WTC11 (cell line): ENCODE measurements around the gene NR2E3. TPM values are rescaled to one million over a fixed set of nuclear protein-coding genes. Genes with fewer than 3 reads are reported as not detected.

Source experiments
- ATAC-seq: fragments of 200-7000 bp; cut with Tn5 transposase; 2 replicates; pipeline ENCODE4 v1.10.0; 2021; ENCODE audit warnings: mild to moderate bottlenecking, moderate library complexity
- CTCF ChIA-PET: fragments of 300-600 bp; sonication (Branson Sonifier 250); formaldehyde crosslinking; loops from one replicate; lab custom pipeline; 2021; ENCODE audit warnings: antibody characterized with exemption; lab: Charles Lee
- POLR2A ChIA-PET: fragments of 350-600 bp; sonication (Branson Sonifier 250); formaldehyde crosslinking; loops from one replicate; lab custom pipeline; 2021; ENCODE audit warnings: antibody characterized with exemption; lab: Charles Lee
- DNase-seq: peaks from one replicate; pipeline ENCODE4 v3.0.0; 2021; ENCODE audit warnings: low spot score
- H3K27ac Mint-ChIP-seq: 2 replicates; pipeline ENCODE4 v1.8.0; 2021; ENCODE audit warnings: mixed read lengths
- H3K27me3 Mint-ChIP-seq: 2 replicates; pipeline ENCODE4 v1.8.0; 2021; ENCODE audit warnings: low read depth, mild to moderate bottlenecking, moderate library complexity, mixed read lengths
- H3K36me3 Mint-ChIP-seq: 2 replicates; pipeline ENCODE4 v1.8.0; 2021; ENCODE audit warnings: mixed read lengths
- H3K4me1 Mint-ChIP-seq: 2 replicates; pipeline ENCODE4 v1.8.0; 2022; ENCODE audit warnings: mixed read lengths
- H3K4me3 Mint-ChIP-seq: 2 replicates; pipeline ENCODE4 v1.8.0; 2021; ENCODE audit warnings: mild to moderate bottlenecking, moderate library complexity, mixed read lengths
- H3K9me3 Mint-ChIP-seq: 2 replicates; pipeline ENCODE4 v1.8.0; 2021; ENCODE audit warnings: mixed read lengths
- ELF4 ChIP-seq: sonication (generic); formaldehyde crosslinking; IDR thresholded peaks from 2 replicates; pipeline ENCODE4 v1.8.1; 2022; ENCODE audit warnings: low read depth, mild to moderate bottlenecking, moderate library complexity, missing genetic modification reagents
- FOXJ3 ChIP-seq: sonication (generic); formaldehyde crosslinking; IDR thresholded peaks from 2 replicates; pipeline ENCODE4 v1.9.0; 2021; ENCODE audit warnings: missing genetic modification reagents, mild to moderate bottlenecking, borderline replicate concordance
- GRHL2 ChIP-seq: fragments of 250-450 bp; sonication (Bioruptor Pico); IDR thresholded peaks from 2 replicates; pipeline ENCODE4 v1.8.0; 2022; ENCODE audit warnings: mild to moderate bottlenecking, moderate library complexity; ENCODE audit not compliant: insufficient replicate concordance, severe bottlenecking
- IRF2 ChIP-seq: sonication (generic); formaldehyde crosslinking; IDR thresholded peaks from 2 replicates; pipeline ENCODE4 v1.8.0; 2022; ENCODE audit warnings: low read depth, missing genetic modification reagents, borderline replicate concordance
- JUN ChIP-seq: sonication (generic); formaldehyde crosslinking; IDR thresholded peaks from 2 replicates; pipeline ENCODE4 v1.8.0; 2023; ENCODE audit warnings: mild to moderate bottlenecking, missing genetic modification reagents
- MYBL2 ChIP-seq: sonication (generic); formaldehyde crosslinking; IDR thresholded peaks from 2 replicates; pipeline ENCODE4 v1.8.1; 2023; ENCODE audit warnings: mild to moderate bottlenecking, moderate library complexity, missing genetic modification reagents
- NFATC4 ChIP-seq: fragments of 250-450 bp; sonication (Bioruptor Pico); IDR thresholded peaks from 2 replicates; pipeline ENCODE4 v1.9.0; 2021; ENCODE audit warnings: mild to moderate bottlenecking
- NFE2L1 ChIP-seq: sonication (generic); formaldehyde crosslinking; IDR thresholded peaks from 2 replicates; pipeline ENCODE4 v1.8.1; 2023; ENCODE audit warnings: missing genetic modification reagents
- SOX15 ChIP-seq: fragments of 250-450 bp; sonication (Bioruptor Pico); IDR thresholded peaks from 2 replicates; pipeline ENCODE4 v1.9.0; 2021; ENCODE audit warnings: mild to moderate bottlenecking
- TEAD4 ChIP-seq: sonication (generic); formaldehyde crosslinking; IDR thresholded peaks from 2 replicates; pipeline ENCODE4 v1.8.0; 2022; ENCODE audit warnings: mild to moderate bottlenecking, missing genetic modification reagents
- total RNA-seq: library from RNA; stranded (reverse); gene quantifications from 3 replicates; pipeline ENCODE4 v1.2.3, GENCODE V29; 2021
- TF ChIP-seq, protein P1 (sequence below): sonication (generic); formaldehyde crosslinking; IDR thresholded peaks from 2 replicates; pipeline ENCODE4 v1.8.1; 2023; ENCODE audit warnings: mild to moderate bottlenecking, missing genetic modification reagents, moderate library complexity
- TF ChIP-seq, protein P2 (sequence below): fragments of 250-450 bp; sonication (Bioruptor Pico); IDR thresholded peaks from 2 replicates; pipeline ENCODE4 v1.8.0; 2021; ENCODE audit warnings: mild to moderate bottlenecking
- TF ChIP-seq, protein P3 (sequence below): sonication (generic); formaldehyde crosslinking; IDR thresholded peaks from 2 replicates; pipeline ENCODE4 v1.8.1; 2022; ENCODE audit warnings: low read depth, missing genetic modification reagents, borderline replicate concordance
- TF ChIP-seq, protein P4 (sequence below): fragments of 250-450 bp; sonication (Bioruptor Pico); IDR thresholded peaks from 2 replicates; pipeline ENCODE4 v2.1.2; 2022; ENCODE audit warnings: mild to moderate bottlenecking, moderate library complexity
- TF ChIP-seq, protein P5 (sequence below): fragments of 200-600 bp; IDR thresholded peaks from 2 replicates; pipeline ENCODE4 v1.8.0; 2022; ENCODE audit warnings: antibody characterized with exemption
- TF ChIP-seq, protein P6 (sequence below): sonication (generic); formaldehyde crosslinking; IDR thresholded peaks from 2 replicates; pipeline ENCODE4 v1.8.0; 2023; ENCODE audit warnings: mild to moderate bottlenecking, missing genetic modification reagents
- TF ChIP-seq, protein P7 (sequence below): sonication (generic); formaldehyde crosslinking; IDR thresholded peaks from 2 replicates; pipeline ENCODE4 v1.8.1; 2023; ENCODE audit warnings: mild to moderate bottlenecking, missing genetic modification reagents
- TF ChIP-seq, protein P8 (sequence below): sonication (generic); formaldehyde crosslinking; IDR thresholded peaks from 2 replicates; pipeline ENCODE4 v1.8.1; 2022; ENCODE audit warnings: low read depth, mild to moderate bottlenecking, moderate library complexity, missing genetic modification reagents, borderline replicate concordance

The NR2E3 gene
- total RNA-seq, 1 experiment from 2014 or later: 1.4 TPM

DNA sequence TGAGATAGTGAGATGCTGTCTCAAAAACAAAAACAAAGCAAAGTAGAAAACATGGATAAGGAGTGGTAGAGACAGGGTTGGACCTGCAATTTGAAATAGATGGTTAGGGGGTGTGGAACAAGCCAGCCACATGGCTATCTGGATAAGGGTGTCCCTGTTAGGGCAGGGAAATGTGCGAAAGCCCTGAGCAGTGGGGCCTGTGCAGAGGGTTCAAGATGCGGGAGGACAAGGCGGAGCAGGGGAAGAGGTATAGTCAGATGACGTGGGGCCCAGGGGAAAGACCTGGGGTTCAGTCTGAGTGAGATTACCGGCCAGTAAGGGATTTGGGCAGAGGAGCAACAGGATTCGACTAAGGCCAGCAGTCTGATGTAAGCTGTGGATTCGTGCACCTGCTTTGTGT lies 18.4 kb upstream of the NR2E3 start:
- POLR2A ChIA-PET: no interaction called here
- Mint-ChIP-seq H3K4me3 (no peak overlapping the region), H3K4me1 (no peaks in the 10 kb centered on the region), H3K9me3 (no peaks in the 10 kb centered on the region), H3K36me3 (no peaks in the 10 kb centered on the region; the same call in 1 of the 2 replicates), H3K27ac (no peak overlapping the region), H3K27me3 (no peaks in the 10 kb centered on the region; the same call in 1 of the 2 replicates)
- ATAC-seq: no peak
- DNase-seq: no peak
- TF ChIP-seq NFATC4 (CRISPR knock-in tag): no peak
- TF ChIP-seq, protein P1, sequence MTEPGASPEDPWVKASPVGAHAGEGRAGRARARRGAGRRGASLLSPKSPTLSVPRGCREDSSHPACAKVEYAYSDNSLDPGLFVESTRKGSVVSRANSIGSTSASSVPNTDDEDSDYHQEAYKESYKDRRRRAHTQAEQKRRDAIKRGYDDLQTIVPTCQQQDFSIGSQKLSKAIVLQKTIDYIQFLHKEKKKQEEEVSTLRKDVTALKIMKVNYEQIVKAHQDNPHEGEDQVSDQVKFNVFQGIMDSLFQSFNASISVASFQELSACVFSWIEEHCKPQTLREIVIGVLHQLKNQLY (CRISPR knock-in tag): no peak
- TF ChIP-seq, protein P2, sequence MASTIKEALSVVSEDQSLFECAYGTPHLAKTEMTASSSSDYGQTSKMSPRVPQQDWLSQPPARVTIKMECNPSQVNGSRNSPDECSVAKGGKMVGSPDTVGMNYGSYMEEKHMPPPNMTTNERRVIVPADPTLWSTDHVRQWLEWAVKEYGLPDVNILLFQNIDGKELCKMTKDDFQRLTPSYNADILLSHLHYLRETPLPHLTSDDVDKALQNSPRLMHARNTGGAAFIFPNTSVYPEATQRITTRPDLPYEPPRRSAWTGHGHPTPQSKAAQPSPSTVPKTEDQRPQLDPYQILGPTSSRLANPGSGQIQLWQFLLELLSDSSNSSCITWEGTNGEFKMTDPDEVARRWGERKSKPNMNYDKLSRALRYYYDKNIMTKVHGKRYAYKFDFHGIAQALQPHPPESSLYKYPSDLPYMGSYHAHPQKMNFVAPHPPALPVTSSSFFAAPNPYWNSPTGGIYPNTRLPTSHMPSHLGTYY (CRISPR knock-in tag): no peak
- TF ChIP-seq, protein P3, sequence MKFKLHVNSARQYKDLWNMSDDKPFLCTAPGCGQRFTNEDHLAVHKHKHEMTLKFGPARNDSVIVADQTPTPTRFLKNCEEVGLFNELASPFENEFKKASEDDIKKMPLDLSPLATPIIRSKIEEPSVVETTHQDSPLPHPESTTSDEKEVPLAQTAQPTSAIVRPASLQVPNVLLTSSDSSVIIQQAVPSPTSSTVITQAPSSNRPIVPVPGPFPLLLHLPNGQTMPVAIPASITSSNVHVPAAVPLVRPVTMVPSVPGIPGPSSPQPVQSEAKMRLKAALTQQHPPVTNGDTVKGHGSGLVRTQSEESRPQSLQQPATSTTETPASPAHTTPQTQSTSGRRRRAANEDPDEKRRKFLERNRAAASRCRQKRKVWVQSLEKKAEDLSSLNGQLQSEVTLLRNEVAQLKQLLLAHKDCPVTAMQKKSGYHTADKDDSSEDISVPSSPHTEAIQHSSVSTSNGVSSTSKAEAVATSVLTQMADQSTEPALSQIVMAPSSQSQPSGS (CRISPR knock-in tag): no peak
- TF ChIP-seq SOX15: no peak
- TF ChIP-seq GRHL2 (CRISPR knock-in tag): no peak
- TF ChIP-seq IRF2 (CRISPR knock-in tag): no peak
- TF ChIP-seq, protein P4, sequence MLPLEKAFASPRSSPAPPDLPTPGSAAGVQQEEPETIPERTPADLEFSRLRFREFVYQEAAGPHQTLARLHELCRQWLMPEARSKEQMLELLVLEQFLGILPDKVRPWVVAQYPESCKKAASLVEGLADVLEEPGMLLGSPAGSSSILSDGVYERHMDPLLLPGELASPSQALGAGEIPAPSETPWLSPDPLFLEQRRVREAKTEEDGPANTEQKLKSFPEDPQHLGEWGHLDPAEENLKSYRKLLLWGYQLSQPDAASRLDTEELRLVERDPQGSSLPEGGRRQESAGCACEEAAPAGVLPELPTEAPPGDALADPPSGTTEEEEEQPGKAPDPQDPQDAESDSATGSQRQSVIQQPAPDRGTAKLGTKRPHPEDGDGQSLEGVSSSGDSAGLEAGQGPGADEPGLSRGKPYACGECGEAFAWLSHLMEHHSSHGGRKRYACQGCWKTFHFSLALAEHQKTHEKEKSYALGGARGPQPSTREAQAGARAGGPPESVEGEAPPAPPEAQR: no peak
- TF ChIP-seq MYBL2: no peak
- no peak for TF ChIP-seq ELF4 (CRISPR knock-in tag)
- TF ChIP-seq FOXJ3 (CRISPR knock-in tag): no peak
- TF ChIP-seq, protein P5, sequence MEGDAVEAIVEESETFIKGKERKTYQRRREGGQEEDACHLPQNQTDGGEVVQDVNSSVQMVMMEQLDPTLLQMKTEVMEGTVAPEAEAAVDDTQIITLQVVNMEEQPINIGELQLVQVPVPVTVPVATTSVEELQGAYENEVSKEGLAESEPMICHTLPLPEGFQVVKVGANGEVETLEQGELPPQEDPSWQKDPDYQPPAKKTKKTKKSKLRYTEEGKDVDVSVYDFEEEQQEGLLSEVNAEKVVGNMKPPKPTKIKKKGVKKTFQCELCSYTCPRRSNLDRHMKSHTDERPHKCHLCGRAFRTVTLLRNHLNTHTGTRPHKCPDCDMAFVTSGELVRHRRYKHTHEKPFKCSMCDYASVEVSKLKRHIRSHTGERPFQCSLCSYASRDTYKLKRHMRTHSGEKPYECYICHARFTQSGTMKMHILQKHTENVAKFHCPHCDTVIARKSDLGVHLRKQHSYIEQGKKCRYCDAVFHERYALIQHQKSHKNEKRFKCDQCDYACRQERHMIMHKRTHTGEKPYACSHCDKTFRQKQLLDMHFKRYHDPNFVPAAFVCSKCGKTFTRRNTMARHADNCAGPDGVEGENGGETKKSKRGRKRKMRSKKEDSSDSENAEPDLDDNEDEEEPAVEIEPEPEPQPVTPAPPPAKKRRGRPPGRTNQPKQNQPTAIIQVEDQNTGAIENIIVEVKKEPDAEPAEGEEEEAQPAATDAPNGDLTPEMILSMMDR: no peak
- TF ChIP-seq NFE2L1: no peak
- TF ChIP-seq, protein P6, sequence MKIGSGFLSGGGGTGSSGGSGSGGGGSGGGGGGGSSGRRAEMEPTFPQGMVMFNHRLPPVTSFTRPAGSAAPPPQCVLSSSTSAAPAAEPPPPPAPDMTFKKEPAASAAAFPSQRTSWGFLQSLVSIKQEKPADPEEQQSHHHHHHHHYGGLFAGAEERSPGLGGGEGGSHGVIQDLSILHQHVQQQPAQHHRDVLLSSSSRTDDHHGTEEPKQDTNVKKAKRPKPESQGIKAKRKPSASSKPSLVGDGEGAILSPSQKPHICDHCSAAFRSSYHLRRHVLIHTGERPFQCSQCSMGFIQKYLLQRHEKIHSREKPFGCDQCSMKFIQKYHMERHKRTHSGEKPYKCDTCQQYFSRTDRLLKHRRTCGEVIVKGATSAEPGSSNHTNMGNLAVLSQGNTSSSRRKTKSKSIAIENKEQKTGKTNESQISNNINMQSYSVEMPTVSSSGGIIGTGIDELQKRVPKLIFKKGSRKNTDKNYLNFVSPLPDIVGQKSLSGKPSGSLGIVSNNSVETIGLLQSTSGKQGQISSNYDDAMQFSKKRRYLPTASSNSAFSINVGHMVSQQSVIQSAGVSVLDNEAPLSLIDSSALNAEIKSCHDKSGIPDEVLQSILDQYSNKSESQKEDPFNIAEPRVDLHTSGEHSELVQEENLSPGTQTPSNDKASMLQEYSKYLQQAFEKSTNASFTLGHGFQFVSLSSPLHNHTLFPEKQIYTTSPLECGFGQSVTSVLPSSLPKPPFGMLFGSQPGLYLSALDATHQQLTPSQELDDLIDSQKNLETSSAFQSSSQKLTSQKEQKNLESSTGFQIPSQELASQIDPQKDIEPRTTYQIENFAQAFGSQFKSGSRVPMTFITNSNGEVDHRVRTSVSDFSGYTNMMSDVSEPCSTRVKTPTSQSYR: no peak
- no peak for TF ChIP-seq TEAD4 (CRISPR knock-in tag)
- CTCF ChIA-PET: interaction anchor here (0.6 to 1.4 kb wide), 2 partner anchors 8 to 10 kb away, joined by 3 to 4 read pairs; no protein-coding TSS in a partner anchor

DNA sequence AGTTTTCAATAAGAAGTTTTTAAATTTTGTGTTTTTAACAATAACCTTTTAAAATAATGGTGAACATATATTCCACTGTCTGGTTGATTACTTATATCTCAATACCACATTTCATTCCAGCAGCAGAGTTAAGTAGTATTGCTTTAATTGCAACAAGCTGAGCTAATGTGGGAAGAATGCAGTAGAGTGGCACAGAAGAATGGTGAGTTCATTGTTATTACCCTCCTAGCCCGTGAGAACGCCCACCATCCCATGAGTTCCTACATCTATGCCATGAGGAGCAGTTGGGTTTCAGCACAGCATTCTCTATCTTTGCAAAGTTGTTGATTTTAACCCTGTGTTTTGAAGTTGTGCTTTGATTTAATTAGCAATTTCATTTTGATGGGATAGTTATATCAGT lies 17.8 kb upstream of the NR2E3 start:
- no peaks in the 10 kb centered on the region for H3K9me3 Mint-ChIP-seq
- no peak overlapping the region for H3K27ac Mint-ChIP-seq
- H3K36me3 Mint-ChIP-seq: no peaks in the 10 kb centered on the region; the same call in 1 of the 2 replicates
- DNase-seq (no peak), ATAC-seq (no peak)
- H3K4me1 Mint-ChIP-seq: no peaks in the 10 kb centered on the region
- no peak overlapping the region for H3K4me3 Mint-ChIP-seq
- CTCF ChIA-PET: interaction anchor here (1.4 kb wide), 1 partner anchor 9 kb away, joined by 3 read pairs; no protein-coding TSS in a partner anchor
- POLR2A ChIA-PET: no interaction called here
- TF ChIP-seq JUN: no peak
- TF ChIP-seq, protein P7, sequence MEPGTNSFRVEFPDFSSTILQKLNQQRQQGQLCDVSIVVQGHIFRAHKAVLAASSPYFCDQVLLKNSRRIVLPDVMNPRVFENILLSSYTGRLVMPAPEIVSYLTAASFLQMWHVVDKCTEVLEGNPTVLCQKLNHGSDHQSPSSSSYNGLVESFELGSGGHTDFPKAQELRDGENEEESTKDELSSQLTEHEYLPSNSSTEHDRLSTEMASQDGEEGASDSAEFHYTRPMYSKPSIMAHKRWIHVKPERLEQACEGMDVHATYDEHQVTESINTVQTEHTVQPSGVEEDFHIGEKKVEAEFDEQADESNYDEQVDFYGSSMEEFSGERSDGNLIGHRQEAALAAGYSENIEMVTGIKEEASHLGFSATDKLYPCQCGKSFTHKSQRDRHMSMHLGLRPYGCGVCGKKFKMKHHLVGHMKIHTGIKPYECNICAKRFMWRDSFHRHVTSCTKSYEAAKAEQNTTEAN (CRISPR knock-in tag): no peak
- TF ChIP-seq, protein P8, sequence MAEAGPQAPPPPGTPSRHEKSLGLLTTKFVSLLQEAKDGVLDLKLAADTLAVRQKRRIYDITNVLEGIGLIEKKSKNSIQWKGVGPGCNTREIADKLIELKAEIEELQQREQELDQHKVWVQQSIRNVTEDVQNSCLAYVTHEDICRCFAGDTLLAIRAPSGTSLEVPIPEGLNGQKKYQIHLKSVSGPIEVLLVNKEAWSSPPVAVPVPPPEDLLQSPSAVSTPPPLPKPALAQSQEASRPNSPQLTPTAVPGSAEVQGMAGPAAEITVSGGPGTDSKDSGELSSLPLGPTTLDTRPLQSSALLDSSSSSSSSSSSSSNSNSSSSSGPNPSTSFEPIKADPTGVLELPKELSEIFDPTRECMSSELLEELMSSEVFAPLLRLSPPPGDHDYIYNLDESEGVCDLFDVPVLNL (CRISPR knock-in tag): no peak
- TF ChIP-seq, all 79 proteins: peak for 0
- no peaks in the 10 kb centered on the region; the same call in 1 of the 2 replicates for H3K27me3 Mint-ChIP-seq
